Measurements from ENCODE around the gene KCNK7. TPM values are rescaled to one million over a fixed set of nuclear protein-coding genes. Genes with fewer than 3 reads are reported as not detected.
"Not testable (repeated sequence)": the region's sequence is repeated elsewhere in the genome, so short reads cannot be mapped to it uniquely, and the experiment has no call there.

Gene KCNK7
- total RNA-seq, 2 experiments from 2014 or later = 0.27 to 0.37 TPM

- ATAC-seq = no peak
- intact Hi-C loops (cut with DNase I, micrococcal nuclease) = loop anchor here (1.0 to 5.0 kb wide), 9 partner anchors 17 to 795 kb away; partner anchors contain the start of genes ATG2A (in 1 of the 2), CFL1 (in 1 of the 2), EHD1 (in 1 of the 2) and KAT5 (in 1 of the 2)
- ChIA-PET CTCF (interaction anchor here (0.7 to 4.6 kb wide), 14 partner anchors 9 to 440 kb away, joined by 3 to 42 read pairs (median 4); partner anchors contain the start of gene PCNX3), POLR2A (interaction anchor here (0.7 to 1.9 kb wide), 8 partner anchors 21 to 761 kb away, joined by 3 to 9 read pairs (median 3); partner anchors contain the start of gene MALAT1)
- Mint-ChIP-seq H3K4me3 (peak overlapping the region; percentile 97), H3K36me3 (ENCODE audit: low read depth) (peaks cover 37% of the 10 kb centered on the region), H3K27me3 (no peaks in the 10 kb centered on the region), H3K4me1 (peaks cover 50% of the 10 kb centered on the region), H3K9me3 (ENCODE audit: low read depth) (no peaks in the 10 kb centered on the region), H3K27ac (peak overlapping the region; percentile 89)
- DNase-seq = no peak
Measured at GRCh38 chr11:65571940-65572339, 23.7 kb downstream of the KCNK7 start.

GRCh38 chr11:65571420-65571819 is 24.2 kb downstream of the KCNK7 start:
- intact Hi-C loops (cut with DNase I, micrococcal nuclease) = loop anchor here (2.0 to 5.0 kb wide), 7 partner anchors 17 to 794 kb away; partner anchors contain the start of genes ATG2A (in 1 of the 2), CFL1 (in 1 of the 2), EHD1 (in 1 of the 2) and RAB1B (in 1 of the 2)
- H3K27ac Mint-ChIP-seq = peak overlapping the region; percentile 89
- no peaks in the 10 kb centered on the region for H3K27me3 Mint-ChIP-seq
- H3K4me1 Mint-ChIP-seq = peaks cover 52% of the 10 kb centered on the region
- ATAC-seq (no peak), DNase-seq (no peak)
- CTCF ChIA-PET = interaction anchor here (0.6 to 4.6 kb wide), 13 partner anchors 11 to 439 kb away, joined by 3 to 42 read pairs (median 4); partner anchors contain the start of gene PCNX3
- POLR2A ChIA-PET = interaction anchor here (0.6 to 1.9 kb wide), 6 partner anchors 22 to 1068 kb away, joined by 3 to 9 read pairs (median 4); partner anchors contain the start of gene MALAT1
- H3K36me3 Mint-ChIP-seq (ENCODE audit: low read depth) = peaks cover 36% of the 10 kb centered on the region
- peak overlapping the region; percentile 97 for H3K4me3 Mint-ChIP-seq
- no peaks in the 10 kb centered on the region for H3K9me3 Mint-ChIP-seq (ENCODE audit: low read depth)

- Mint-ChIP-seq H3K27me3 (no peaks in the 10 kb centered on the region), H3K4me1 (peaks cover 60% of the 10 kb centered on the region), H3K9me3 (ENCODE audit: low read depth) (no peaks in the 10 kb centered on the region), H3K36me3 (ENCODE audit: low read depth) (peaks cover 35% of the 10 kb centered on the region), H3K27ac (peak within 1 kb of the TSS; percentile 96), H3K4me3 (peak within 1 kb of the TSS; percentile 97)
- POLR2A ChIA-PET = interaction anchor here (0.5 to 2.0 kb wide), 10 partner anchors 11 to 151 kb away, joined by 3 to 7 read pairs (median 5); partner anchors contain the start of gene MAP3K11
- intact Hi-C loops (cut with DNase I, micrococcal nuclease) = loop anchor here (1.0 to 5.0 kb wide), 19 partner anchors 15 to 793 kb away; partner anchors contain the start of genes PCNX3 (in 2 of the 2), SLC25A45 (in 2 of the 2), ATG2A (in 1 of the 2) and BANF1 (in 1 of the 2)
- CTCF ChIA-PET = interaction anchor here (0.5 to 4.6 kb wide), 12 partner anchors 11 to 425 kb away, joined by 3 to 42 read pairs (median 4); partner anchors contain the start of gene PCNX3
- DNase-seq (peak; percentile 100), ATAC-seq (peak; percentile 75)
Measured at GRCh38 chr11:65569973-65570918, 25.4 kb downstream of the KCNK7 start, which contains the start of gene ZNRD2. ZNRD2 (plus strand) TSS chr11:65570477; CDS start chr11:65570492, 15 bp downstream.

GRCh38 chr11:65569164-65569972 is 26.2 kb downstream of the KCNK7 start:
- ChIA-PET CTCF (interaction anchor here (1.0 to 4.6 kb wide), 5 partner anchors 28 to 239 kb away, joined by 3 to 42 read pairs (median 3); partner anchors contain the start of gene PCNX3), POLR2A (interaction anchor here (0.7 to 2.0 kb wide), 8 partner anchors 10 to 150 kb away, joined by 3 to 7 read pairs (median 5); partner anchors contain the start of gene MAP3K11)
- intact Hi-C loops (cut with DNase I, micrococcal nuclease) = no loop called here
- DNase-seq (no peak), ATAC-seq (peak; percentile 21)
- Mint-ChIP-seq H3K4me3 (peak overlapping the region; percentile 97), H3K36me3 (ENCODE audit: low read depth) (peaks cover 33% of the 10 kb centered on the region), H3K27me3 (no peaks in the 10 kb centered on the region), H3K4me1 (peaks cover 58% of the 10 kb centered on the region), H3K9me3 (ENCODE audit: low read depth) (no peaks in the 10 kb centered on the region), H3K27ac (peak overlapping the region; percentile 96)

- H3K9me3 Mint-ChIP-seq (ENCODE audit: low read depth) = no peaks in the 10 kb centered on the region
- ATAC-seq = peak; percentile 10
- H3K4me1 Mint-ChIP-seq = peaks cover 42% of the 10 kb centered on the region
- H3K27ac Mint-ChIP-seq = peak overlapping the region; percentile 94
- intact Hi-C loops (cut with DNase I, micrococcal nuclease) = no loop called here
- H3K4me3 Mint-ChIP-seq = peak overlapping the region; percentile 49
- DNase-seq = peak; percentile 60
- H3K27me3 Mint-ChIP-seq = no peaks in the 10 kb centered on the region
- ChIA-PET POLR2A (interaction anchor here (0.6 to 0.8 kb wide), 9 partner anchors 10 to 358 kb away, joined by 3 to 5 read pairs (median 4); no protein-coding TSS in a partner anchor), CTCF (interaction anchor here (0.6 to 2.9 kb wide), 14 partner anchors 8 to 319 kb away, joined by 3 to 13 read pairs (median 4); partner anchors contain the start of genes EHBP1L1 and SIPA1)
- H3K36me3 Mint-ChIP-seq (ENCODE audit: low read depth) = peaks cover 18% of the 10 kb centered on the region
Measured at GRCh38 chr11:65565624-65566453, 29.8 kb downstream of the KCNK7 start.

- H3K9me3 Mint-ChIP-seq (ENCODE audit: low read depth); intact Hi-C loops (cut with DNase I, micrococcal nuclease); H3K27me3 Mint-ChIP-seq; DNase-seq; ATAC-seq: not testable (repeated sequence)
- ChIA-PET POLR2A (interaction anchor here (1.1 kb wide), 1 partner anchor 63 kb away, joined by 3 read pairs; no protein-coding TSS in a partner anchor), CTCF (interaction anchor here (0.6 to 2.9 kb wide), 8 partner anchors 10 to 90 kb away, joined by 3 to 13 read pairs (median 6); partner anchors contain the start of gene EHBP1L1)
- Mint-ChIP-seq H3K4me1 (peaks cover 50% of the 10 kb centered on the region), H3K4me3 (peak overlapping the region; percentile 49), H3K27ac (peak overlapping the region; percentile 94), H3K36me3 (ENCODE audit: low read depth) (peaks cover 15% of the 10 kb centered on the region)
Measured at GRCh38 chr11:65564879-65565559, 30.6 kb downstream of the KCNK7 start.

GRCh38 chr11:65563601-65564000 is 32.0 kb downstream of the KCNK7 start:
- POLR2A ChIA-PET = interaction anchor here (0.6 kb wide), 1 partner anchor 92 kb away, joined by 7 read pairs; no protein-coding TSS in a partner anchor

GRCh38 chr11:65562788-65563187 is 32.8 kb downstream of the KCNK7 start:
- Mint-ChIP-seq H3K36me3 (ENCODE audit: low read depth) (peaks cover 3% of the 10 kb centered on the region), H3K9me3 (ENCODE audit: low read depth) (no peaks in the 10 kb centered on the region), H3K27ac (no peak overlapping the region), H3K27me3 (no peaks in the 10 kb centered on the region), H3K4me3 (no peak overlapping the region), H3K4me1 (peaks cover 48% of the 10 kb centered on the region)
- ChIA-PET POLR2A (interaction anchor here (0.6 kb wide), 2 partner anchors 91 to 1140 kb away, joined by 5 to 7 read pairs; no protein-coding TSS in a partner anchor), CTCF (interaction anchor here (0.6 to 1.4 kb wide), 5 partner anchors 10 to 1753 kb away, joined by 3 to 4 read pairs (median 4); partner anchors contain the start of gene FAM89B)
- peak; percentile 49 for DNase-seq
- intact Hi-C loops (cut with DNase I, micrococcal nuclease) = no loop called here
- no peak for ATAC-seq

More at GRCh38 chr11:65563601-65564000, 32.0 kb downstream of the KCNK7 start:
- H3K4me3 Mint-ChIP-seq = no peak overlapping the region
- H3K4me1 Mint-ChIP-seq = peaks cover 54% of the 10 kb centered on the region
- no peak for ATAC-seq
- CTCF ChIA-PET = interaction anchor here (0.6 to 1.4 kb wide), 5 partner anchors 9 to 144 kb away, joined by 3 to 4 read pairs (median 4); partner anchors contain the start of gene FAM89B
- peak overlapping the region; percentile 65 for H3K27ac Mint-ChIP-seq
- H3K9me3 Mint-ChIP-seq (ENCODE audit: low read depth) = no peaks in the 10 kb centered on the region
- H3K36me3 Mint-ChIP-seq (ENCODE audit: low read depth) = peaks cover 8% of the 10 kb centered on the region
- intact Hi-C loops (cut with DNase I, micrococcal nuclease) = no loop called here
- no peaks in the 10 kb centered on the region for H3K27me3 Mint-ChIP-seq
- no peak for DNase-seq

GRCh38 chr11:65562020-65562419 is 33.6 kb downstream of the KCNK7 start:
- Mint-ChIP-seq H3K27me3 (no peaks in the 10 kb centered on the region), H3K27ac (no peak overlapping the region), H3K4me3 (no peak overlapping the region), H3K36me3 (ENCODE audit: low read depth) (peaks cover 3% of the 10 kb centered on the region), H3K9me3 (ENCODE audit: low read depth) (no peaks in the 10 kb centered on the region), H3K4me1 (peaks cover 51% of the 10 kb centered on the region)
- intact Hi-C loops (cut with DNase I, micrococcal nuclease) = no loop called here
- ChIA-PET POLR2A (no interaction called here), CTCF (interaction anchor here (1.4 kb wide), 1 partner anchor 16 kb away, joined by 4 read pairs; no protein-coding TSS in a partner anchor)
- ATAC-seq = no peak
- DNase-seq = no peak

Data from activated CD4-positive, alpha-beta T cell treated with anti-CD3 and anti-CD28 coated beads for 36 hours (primary cell).